ENCODE results near the gene DOCK8. TPM values are rescaled to one million over a fixed set of nuclear protein-coding genes. Genes with fewer than 3 reads are reported as not detected.
"Not testable (repeated sequence)": the region's sequence is repeated elsewhere in the genome, so short reads cannot be mapped to it uniquely, and the experiment has no call there.

DOCK8 gene
- total RNA-seq, result 274 and 280 TPM in 2 replicates

GRCh38 chr9:214648-215493 lies at the start of gene DOCK8:
Gene DOCK8, plus strand, starts transcription at chr9:214865. Its CDS starts 112 bp downstream, at chr9:214977.
- intact Hi-C loops (cut with micrococcal nuclease), result loop anchor here (1.0 to 5.0 kb wide), 3 partner anchors 37 to 68 kb away; no protein-coding TSS in a partner anchor

DNA sequence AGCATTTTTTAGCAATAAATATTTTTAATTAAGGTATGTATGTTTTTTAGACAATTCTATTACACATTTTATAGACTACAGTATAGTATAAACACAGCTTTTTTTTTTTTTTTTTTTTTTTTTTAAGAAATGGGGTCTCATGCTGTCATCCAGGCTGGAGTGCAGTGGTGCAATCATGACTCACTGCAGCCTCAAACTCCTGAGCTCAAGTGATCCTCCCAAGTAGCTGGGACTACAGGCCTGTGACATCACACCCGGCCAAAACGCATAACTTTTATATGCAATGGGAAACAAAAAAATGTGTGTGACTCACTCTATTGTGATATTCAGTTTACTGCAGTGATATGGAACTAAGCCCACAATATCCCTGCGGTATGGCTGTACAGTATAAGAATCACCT lies 44.9 kb upstream of the DOCK8 start:
- intact Hi-C loops (cut with micrococcal nuclease), result not testable (repeated sequence)

- intact Hi-C loops (cut with micrococcal nuclease), result not testable (repeated sequence)
These were observed 36.4 kb upstream of the DOCK8 start for GRCh38 chr9:178140-178825.

DNA sequence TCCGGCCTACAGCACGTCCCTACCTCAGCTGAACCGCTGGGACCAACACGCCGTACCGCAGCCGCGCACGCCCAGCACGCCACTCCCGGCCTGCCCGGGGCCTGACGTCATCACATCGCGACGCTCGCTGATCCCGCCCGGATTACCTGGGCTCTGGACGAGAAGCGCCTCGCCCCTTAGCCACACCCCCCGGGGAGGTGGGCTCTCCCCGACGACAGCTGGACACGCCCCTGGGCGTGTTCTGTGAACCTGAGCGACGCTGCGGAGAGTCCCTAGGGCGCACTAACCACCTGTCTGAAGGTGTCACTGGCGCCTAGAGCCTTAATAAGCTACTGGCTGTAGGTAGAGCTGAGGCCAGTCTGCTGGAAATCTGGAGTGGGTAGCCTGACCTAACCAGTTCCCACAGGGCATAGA lies 35.7 kb upstream of the DOCK8 start, which contains the start of gene ZNG1A:
Gene ZNG1A, minus strand, starts transcription at position 87 of the 414 bp plus-strand sequence. CDS start 87 bp downstream, outside the sequence.
- intact Hi-C loops (cut with micrococcal nuclease), result not testable (repeated sequence)

DNA sequence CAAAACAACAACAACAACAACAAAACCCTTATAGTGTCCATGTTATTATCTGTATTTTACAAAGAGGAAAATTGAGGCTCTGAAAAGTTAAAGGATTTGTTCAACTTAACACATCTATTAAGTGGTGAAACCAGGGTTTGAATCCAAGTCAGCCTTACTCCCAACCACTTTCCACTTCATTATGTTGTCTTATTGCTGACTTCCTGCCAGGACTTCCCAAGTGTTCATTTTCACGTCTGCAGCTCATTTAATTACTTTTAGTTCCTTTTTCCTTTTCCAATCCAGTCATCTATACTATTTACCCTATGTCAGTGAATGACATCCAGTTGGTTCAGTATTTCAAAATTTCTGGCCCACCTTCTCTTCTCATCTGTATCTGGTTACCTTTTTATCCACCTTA lies 15.1 kb upstream of the DOCK8 start:
- intact Hi-C loops (cut with micrococcal nuclease), result not testable (repeated sequence)

DNA sequence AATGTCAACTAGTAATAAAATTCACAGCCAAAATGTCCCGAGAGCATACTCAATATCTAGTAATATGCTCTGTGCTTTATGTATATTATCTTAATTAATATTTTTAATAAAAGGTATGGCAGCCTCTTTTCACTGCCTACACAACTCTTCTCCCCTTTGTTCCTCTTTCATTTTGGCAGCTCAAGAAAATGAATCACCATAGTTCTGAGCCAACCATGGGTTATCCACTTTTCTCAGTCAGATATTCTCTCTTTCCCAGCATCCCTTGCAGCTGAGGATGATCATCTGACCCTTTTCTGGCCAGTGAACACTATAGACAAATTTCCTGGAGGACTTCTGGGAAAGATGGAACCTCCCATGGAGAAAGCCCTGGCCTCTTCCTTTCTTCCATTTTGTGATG lies 8.2 kb upstream of the DOCK8 start:
- intact Hi-C loops (cut with micrococcal nuclease), result no loop called here

- intact Hi-C loops (cut with micrococcal nuclease), result no loop called here
These were observed 5.4 kb upstream of the DOCK8 start for GRCh38 chr9:209143-209758.

GRCh38 chr9:211036-211435 lies 3.6 kb upstream of the DOCK8 start:
- intact Hi-C loops (cut with micrococcal nuclease), result no loop called here

DNA sequence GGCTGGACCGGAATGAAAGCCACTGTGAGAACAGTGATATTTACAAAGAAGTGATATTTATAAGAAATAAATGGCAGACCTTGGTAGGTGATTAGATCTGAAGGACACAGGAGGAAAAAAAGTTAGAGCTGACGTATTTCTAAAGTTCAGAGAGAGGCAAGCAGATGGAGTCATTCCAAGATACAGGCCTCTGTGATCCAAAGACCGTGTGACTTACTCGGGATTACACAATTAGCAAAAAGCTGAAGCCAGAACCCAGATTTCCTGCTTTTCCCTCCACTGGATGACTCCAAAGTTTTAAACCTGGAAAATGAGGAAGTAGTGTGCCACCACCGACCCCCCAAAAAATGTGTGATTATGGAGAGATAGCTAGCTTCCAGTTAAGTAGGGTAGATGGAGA lies 3.1 kb upstream of the DOCK8 start:
- intact Hi-C loops (cut with micrococcal nuclease), result no loop called here

GRCh38 chr9:212297-212696 lies 2.4 kb upstream of the DOCK8 start:
- intact Hi-C loops (cut with micrococcal nuclease), result no loop called here

DNA sequence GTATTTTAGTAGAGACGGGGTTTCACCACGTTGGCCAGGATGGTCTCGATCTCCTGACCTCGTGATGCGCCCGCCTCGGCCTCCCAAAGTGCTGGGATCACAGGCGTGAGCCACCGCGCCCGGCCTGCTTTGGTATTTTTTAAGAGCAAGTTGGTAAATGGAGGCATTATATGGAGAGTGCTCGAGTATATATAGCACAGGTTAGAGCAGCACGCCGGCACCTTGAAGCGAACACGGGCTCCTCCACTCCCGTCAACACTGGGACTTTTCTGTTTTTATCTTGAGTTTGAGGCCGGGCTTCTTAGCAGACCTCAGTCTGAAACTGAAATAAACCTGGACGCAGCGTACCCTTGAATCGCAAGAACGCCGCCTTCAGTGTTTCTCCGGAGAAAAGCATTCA lies 764 bp upstream of the DOCK8 start:
- intact Hi-C loops (cut with micrococcal nuclease), result loop anchor here (2.0 kb wide), 1 partner anchor 69 kb away; no protein-coding TSS in a partner anchor

- intact Hi-C loops (cut with micrococcal nuclease), result loop anchor here (2.0 kb wide), 1 partner anchor 69 kb away; no protein-coding TSS in a partner anchor
These were observed 366 bp upstream of the DOCK8 start for GRCh38 chr9:214351-214647.

GRCh38 chr9:215631-216155 lies 1.0 kb downstream of the DOCK8 start:
- intact Hi-C loops (cut with micrococcal nuclease), result loop anchor here (1.0 to 5.0 kb wide), 3 partner anchors 37 to 67 kb away; no protein-coding TSS in a partner anchor

GRCh38 chr9:216866-217265 lies 2.2 kb downstream of the DOCK8 start:
- intact Hi-C loops (cut with micrococcal nuclease), result loop anchor here (5.0 kb wide), 1 partner anchor 35 kb away; no protein-coding TSS in a partner anchor

GRCh38 chr9:217950-218349 lies 3.3 kb downstream of the DOCK8 start:
- intact Hi-C loops (cut with micrococcal nuclease), result loop anchor here (5.0 kb wide), 1 partner anchor 34 kb away; no protein-coding TSS in a partner anchor

GRCh38 chr9:219036-219435 lies 4.4 kb downstream of the DOCK8 start:
- intact Hi-C loops (cut with micrococcal nuclease), result loop anchor here (5.0 kb wide), 1 partner anchor 33 kb away; no protein-coding TSS in a partner anchor

DNA sequence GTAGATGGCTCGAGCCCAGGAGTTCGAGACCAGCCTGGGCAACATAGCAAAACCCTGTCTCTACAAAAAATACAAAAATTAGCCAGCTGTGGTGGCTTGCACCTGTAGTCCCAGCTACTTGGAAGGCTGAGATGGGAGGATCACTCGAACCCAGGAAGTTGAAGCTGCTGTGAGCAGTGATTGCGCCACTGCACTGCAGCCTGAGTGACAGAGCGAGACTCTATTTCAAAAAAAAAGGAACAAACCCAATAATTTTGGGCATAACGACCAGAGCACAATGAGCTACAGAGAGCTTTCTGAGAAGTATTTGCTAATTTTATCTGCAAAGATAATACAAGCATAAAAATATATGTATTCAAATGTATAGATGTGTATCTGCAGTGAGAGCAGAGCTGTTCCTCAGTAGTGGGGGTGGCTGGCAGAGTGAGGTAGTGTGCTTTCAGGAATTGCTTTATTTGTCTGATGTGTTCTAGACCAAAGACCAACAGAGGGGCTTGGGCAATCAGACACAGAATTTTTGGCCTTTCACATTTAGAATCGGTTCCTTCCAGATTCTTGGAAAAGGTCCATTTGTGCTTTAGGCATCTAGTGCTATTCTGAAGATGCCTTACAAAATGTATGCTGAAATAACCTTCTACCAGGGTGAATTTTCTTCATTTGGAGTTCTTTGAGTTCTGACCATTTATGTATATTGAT lies 5.2 kb downstream of the DOCK8 start:
- intact Hi-C loops (cut with micrococcal nuclease), result loop anchor here (5.0 kb wide), 1 partner anchor 32 kb away; no protein-coding TSS in a partner anchor

- intact Hi-C loops (cut with micrococcal nuclease), result loop anchor here (2.0 kb wide), 1 partner anchor 51 kb away; no protein-coding TSS in a partner anchor
These were observed 7.5 kb downstream of the DOCK8 start for GRCh38 chr9:221989-222776.

- intact Hi-C loops (cut with micrococcal nuclease), result loop anchor here (2.0 kb wide), 1 partner anchor 50 kb away; no protein-coding TSS in a partner anchor
These were observed 8.5 kb downstream of the DOCK8 start for GRCh38 chr9:223152-223551.

GRCh38 chr9:224026-224425 lies 9.4 kb downstream of the DOCK8 start:
- intact Hi-C loops (cut with micrococcal nuclease), result no loop called here

Measured in T-helper 2 cell treated with Interferon-gamma antibody and Interleukin-4, amounts not matched to agents 100 ng/mL and 5 ng/mL, for 36 hours (primary cell).